HEK293 (cell line): ENCODE measurements around the gene OPA3.

Source experiments
- MYNN ChIP-seq: fragments of 450-650 bp; formaldehyde crosslinking; IDR thresholded peaks from 2 replicates; pipeline ENCODE4 v1.5.1; 2016; ENCODE audit warnings: missing biosample characterization, missing genetic modification characterization, borderline replicate concordance
- TCF7L2 ChIP-seq: IDR thresholded peaks from 2 replicates; pipeline ENCODE4 v1.6.1; 2011; ENCODE audit warnings: low read depth, mild to moderate bottlenecking, inconsistent platforms, low read length, moderate library complexity, borderline replicate concordance
- ZFP37 ChIP-seq: fragments of 450-650 bp; formaldehyde crosslinking; IDR thresholded peaks from 2 replicates; pipeline ENCODE4 v1.5.1; 2016; ENCODE audit warnings: missing biosample characterization, missing genetic modification characterization
- ZNF274 ChIP-seq, 2 experiments: fragments of 200-500 bp in 1 of 2; fragments of 450-650 bp in 1 of 2; sonication (Bioruptor generic) in 1 of 2; formaldehyde crosslinking in 1 of 2; IDR thresholded peaks; 2 replicates each; pipeline versions ENCODE4 v1.5.1 to v1.6.1; 2014 to 2016; ENCODE audit warnings: borderline replicate concordance in 1 of 2, inconsistent platforms in 1 of 2, low read length in 1 of 2, missing biosample characterization in 1 of 2, missing genetic modification characterization in 1 of 2
- ZNF510 ChIP-seq: fragments of 450-650 bp; formaldehyde crosslinking; IDR thresholded peaks from 2 replicates; pipeline ENCODE4 v1.5.1; 2018; ENCODE audit warnings: mild to moderate bottlenecking, missing genetic modification characterization, missing biosample characterization; ENCODE audit not compliant: insufficient replicate concordance
- ZNF549 ChIP-seq: fragments of 450-650 bp; IDR thresholded peaks from 2 replicates; pipeline ENCODE4 v1.5.1; 2018; ENCODE audit warnings: missing biosample characterization, missing genetic modification characterization, mild to moderate bottlenecking, inconsistent platforms, moderate library complexity
- ZNF654 ChIP-seq: fragments of 450-650 bp; formaldehyde crosslinking; IDR thresholded peaks from 2 replicates; pipeline ENCODE4 v1.5.1; 2016; ENCODE audit warnings: low read depth, missing biosample characterization, missing genetic modification characterization
- TF ChIP-seq, protein P1 (sequence below): fragments of 450-650 bp; formaldehyde crosslinking; optimal IDR thresholded peaks from 2 replicates; pipeline ENCODE3; 2016; ENCODE audit warnings: missing biosample characterization, mild to moderate bottlenecking, missing genetic modification characterization
- TF ChIP-seq, protein P2 (sequence below): fragments of 450-650 bp; formaldehyde crosslinking; IDR thresholded peaks from 2 replicates; pipeline ENCODE4 v1.5.1; 2016; ENCODE audit warnings: missing biosample characterization, missing genetic modification characterization
- TF ChIP-seq, protein P3 (sequence below): fragments of 450-650 bp; formaldehyde crosslinking; IDR thresholded peaks from 2 replicates; pipeline ENCODE4 v1.5.1; 2016; ENCODE audit warnings: missing biosample characterization, missing genetic modification characterization
- TF ChIP-seq, protein P4 (sequence below): fragments of 450-650 bp; formaldehyde crosslinking; IDR thresholded peaks from 2 replicates; pipeline ENCODE4 v1.5.1; 2016; ENCODE audit warnings: missing biosample characterization, missing genetic modification characterization
- TF ChIP-seq, protein P5 (sequence below): fragments of 450-650 bp; formaldehyde crosslinking; IDR thresholded peaks from 2 replicates; pipeline ENCODE4 v1.5.1; 2016; ENCODE audit warnings: missing biosample characterization, missing genetic modification characterization

DNA sequence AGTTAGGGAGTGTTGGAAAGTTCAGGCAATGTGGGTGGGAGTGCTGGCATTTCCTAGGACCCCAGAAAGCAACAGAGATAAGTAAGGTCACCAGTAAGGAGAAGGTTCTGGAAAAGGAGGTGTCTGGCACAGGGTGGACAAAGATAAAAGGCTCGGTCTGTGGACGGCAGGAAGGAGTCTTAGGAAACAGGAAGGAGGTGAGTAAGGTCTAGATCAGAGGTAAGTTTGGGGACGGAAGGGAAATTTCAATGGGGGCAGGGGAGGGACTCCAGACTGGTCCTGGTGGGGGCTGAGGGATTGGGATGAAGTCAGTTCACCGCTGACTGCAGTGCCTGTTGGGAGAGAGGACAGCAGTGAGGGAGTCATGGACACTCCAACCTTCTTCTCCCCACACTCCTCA is 7.8 kb upstream of the OPA3 start:
- TF ChIP-seq, protein P1, sequence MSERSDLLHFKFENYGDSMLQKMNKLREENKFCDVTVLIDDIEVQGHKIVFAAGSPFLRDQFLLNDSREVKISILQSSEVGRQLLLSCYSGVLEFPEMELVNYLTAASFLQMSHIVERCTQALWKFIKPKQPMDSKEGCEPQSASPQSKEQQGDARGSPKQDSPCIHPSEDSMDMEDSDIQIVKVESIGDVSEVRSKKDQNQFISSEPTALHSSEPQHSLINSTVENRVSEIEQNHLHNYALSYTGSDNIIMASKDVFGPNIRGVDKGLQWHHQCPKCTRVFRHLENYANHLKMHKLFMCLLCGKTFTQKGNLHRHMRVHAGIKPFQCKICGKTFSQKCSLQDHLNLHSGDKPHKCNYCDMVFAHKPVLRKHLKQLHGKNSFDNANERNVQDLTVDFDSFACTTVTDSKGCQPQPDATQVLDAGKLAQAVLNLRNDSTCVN (tag by site-specific recombination): no peak
- TF ChIP-seq ZNF274 (IDR thresholded peaks at IDR 0.05; ENCODE audit: low read length): no peak
- TF ChIP-seq ZNF274 (tag by site-specific recombination; IDR thresholded peaks at IDR 0.05; ENCODE audit: borderline replicate concordance): no peak
- no peak for TF ChIP-seq ZFP37 (tag by site-specific recombination)
- TF ChIP-seq, protein P2, sequence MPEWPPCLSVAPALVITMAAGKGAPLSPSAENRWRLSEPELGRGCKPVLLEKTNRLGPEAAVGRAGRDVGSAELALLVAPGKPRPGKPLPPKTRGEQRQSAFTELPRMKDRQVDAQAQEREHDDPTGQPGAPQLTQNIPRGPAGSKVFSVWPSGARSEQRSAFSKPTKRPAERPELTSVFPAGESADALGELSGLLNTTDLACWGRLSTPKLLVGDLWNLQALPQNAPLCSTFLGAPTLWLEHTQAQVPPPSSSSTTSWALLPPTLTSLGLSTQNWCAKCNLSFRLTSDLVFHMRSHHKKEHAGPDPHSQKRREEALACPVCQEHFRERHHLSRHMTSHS (tag by site-specific recombination): no peak
- no peak for TF ChIP-seq MYNN (tag by site-specific recombination)
- TF ChIP-seq, protein P3, sequence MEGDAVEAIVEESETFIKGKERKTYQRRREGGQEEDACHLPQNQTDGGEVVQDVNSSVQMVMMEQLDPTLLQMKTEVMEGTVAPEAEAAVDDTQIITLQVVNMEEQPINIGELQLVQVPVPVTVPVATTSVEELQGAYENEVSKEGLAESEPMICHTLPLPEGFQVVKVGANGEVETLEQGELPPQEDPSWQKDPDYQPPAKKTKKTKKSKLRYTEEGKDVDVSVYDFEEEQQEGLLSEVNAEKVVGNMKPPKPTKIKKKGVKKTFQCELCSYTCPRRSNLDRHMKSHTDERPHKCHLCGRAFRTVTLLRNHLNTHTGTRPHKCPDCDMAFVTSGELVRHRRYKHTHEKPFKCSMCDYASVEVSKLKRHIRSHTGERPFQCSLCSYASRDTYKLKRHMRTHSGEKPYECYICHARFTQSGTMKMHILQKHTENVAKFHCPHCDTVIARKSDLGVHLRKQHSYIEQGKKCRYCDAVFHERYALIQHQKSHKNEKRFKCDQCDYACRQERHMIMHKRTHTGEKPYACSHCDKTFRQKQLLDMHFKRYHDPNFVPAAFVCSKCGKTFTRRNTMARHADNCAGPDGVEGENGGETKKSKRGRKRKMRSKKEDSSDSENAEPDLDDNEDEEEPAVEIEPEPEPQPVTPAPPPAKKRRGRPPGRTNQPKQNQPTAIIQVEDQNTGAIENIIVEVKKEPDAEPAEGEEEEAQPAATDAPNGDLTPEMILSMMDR: no peak
- TF ChIP-seq, protein P4, sequence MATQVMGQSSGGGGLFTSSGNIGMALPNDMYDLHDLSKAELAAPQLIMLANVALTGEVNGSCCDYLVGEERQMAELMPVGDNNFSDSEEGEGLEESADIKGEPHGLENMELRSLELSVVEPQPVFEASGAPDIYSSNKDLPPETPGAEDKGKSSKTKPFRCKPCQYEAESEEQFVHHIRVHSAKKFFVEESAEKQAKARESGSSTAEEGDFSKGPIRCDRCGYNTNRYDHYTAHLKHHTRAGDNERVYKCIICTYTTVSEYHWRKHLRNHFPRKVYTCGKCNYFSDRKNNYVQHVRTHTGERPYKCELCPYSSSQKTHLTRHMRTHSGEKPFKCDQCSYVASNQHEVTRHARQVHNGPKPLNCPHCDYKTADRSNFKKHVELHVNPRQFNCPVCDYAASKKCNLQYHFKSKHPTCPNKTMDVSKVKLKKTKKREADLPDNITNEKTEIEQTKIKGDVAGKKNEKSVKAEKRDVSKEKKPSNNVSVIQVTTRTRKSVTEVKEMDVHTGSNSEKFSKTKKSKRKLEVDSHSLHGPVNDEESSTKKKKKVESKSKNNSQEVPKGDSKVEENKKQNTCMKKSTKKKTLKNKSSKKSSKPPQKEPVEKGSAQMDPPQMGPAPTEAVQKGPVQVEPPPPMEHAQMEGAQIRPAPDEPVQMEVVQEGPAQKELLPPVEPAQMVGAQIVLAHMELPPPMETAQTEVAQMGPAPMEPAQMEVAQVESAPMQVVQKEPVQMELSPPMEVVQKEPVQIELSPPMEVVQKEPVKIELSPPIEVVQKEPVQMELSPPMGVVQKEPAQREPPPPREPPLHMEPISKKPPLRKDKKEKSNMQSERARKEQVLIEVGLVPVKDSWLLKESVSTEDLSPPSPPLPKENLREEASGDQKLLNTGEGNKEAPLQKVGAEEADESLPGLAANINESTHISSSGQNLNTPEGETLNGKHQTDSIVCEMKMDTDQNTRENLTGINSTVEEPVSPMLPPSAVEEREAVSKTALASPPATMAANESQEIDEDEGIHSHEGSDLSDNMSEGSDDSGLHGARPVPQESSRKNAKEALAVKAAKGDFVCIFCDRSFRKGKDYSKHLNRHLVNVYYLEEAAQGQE (tag by site-specific recombination): no peak
- TF ChIP-seq, protein P5, sequence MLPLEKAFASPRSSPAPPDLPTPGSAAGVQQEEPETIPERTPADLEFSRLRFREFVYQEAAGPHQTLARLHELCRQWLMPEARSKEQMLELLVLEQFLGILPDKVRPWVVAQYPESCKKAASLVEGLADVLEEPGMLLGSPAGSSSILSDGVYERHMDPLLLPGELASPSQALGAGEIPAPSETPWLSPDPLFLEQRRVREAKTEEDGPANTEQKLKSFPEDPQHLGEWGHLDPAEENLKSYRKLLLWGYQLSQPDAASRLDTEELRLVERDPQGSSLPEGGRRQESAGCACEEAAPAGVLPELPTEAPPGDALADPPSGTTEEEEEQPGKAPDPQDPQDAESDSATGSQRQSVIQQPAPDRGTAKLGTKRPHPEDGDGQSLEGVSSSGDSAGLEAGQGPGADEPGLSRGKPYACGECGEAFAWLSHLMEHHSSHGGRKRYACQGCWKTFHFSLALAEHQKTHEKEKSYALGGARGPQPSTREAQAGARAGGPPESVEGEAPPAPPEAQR (tag by site-specific recombination): no peak
- no peak for TF ChIP-seq ZNF549
- TF ChIP-seq ZNF510: no peak
- TF ChIP-seq ZNF654 (tag by site-specific recombination): no peak
- TF ChIP-seq TCF7L2: no peak
